Lower leg skin (tissue), 4 donors: ENCODE results near the gene CADM4. TPM values are rescaled to one million over a fixed set of nuclear protein-coding genes. Genes with fewer than 3 reads are reported as not detected.

ENCODE experiments used
- DNase-seq, 2 donors: peaks; one replicate each; pipeline ENCODE4 v3.0.0-alpha.2; 2019; ENCODE audit warnings: low spot score in 2 of 2
- H3K4me3 ChIP-seq: fragments of 200-600 bp; sonication (generic); 2 replicates; pipeline ENCODE4 v1.5.1; 2017; ENCODE audit warnings: mild to moderate bottlenecking, low read depth; ENCODE audit not compliant: poor library complexity, severe bottlenecking
- POLR2A ChIP-seq, 2 donors: fragments of 450-650 bp; IDR thresholded peaks; one replicate each; pipeline ENCODE4 v1.6.1; 2016 to 2017; ENCODE audit warnings: antibody characterized with exemption in 2 of 2, mild to moderate bottlenecking in 1 of 2, moderate library complexity in 1 of 2
- WGBS, 2 donors: methylation state at CpG; one replicate each; pipeline ENCODE4 v1.1.5; 2018; 5-methylcytosine and 5-hydroxymethylcytosine counted together
- intact Hi-C: fragments of 100-400 bp; cut with DNase I; formaldehyde crosslinking; loops from one replicate; pipeline ENCODE4 v1.15.0; 2023; ENCODE audit warnings: low total_unique reads
- total RNA-seq, 4 donors: library from RNA; depleted of rRNA; stranded (reverse); fragments of >200 nt; gene quantifications; one replicate each; pipeline ENCODE4 v1.1.0, GENCODE V29; 2016
- TF ChIP-seq, protein P1 (sequence below), 3 donors: fragments of 450-650 bp; IDR thresholded peaks; one replicate each; pipeline ENCODE4 v1.5.1; 2016; ENCODE audit warnings: antibody characterized with exemption in 3 of 3, mild to moderate bottlenecking in 3 of 3, moderate library complexity in 2 of 3

CADM4 gene
- total RNA-seq, 4 donors from 2014 or later: 22.3 to 56.0 (median 29.6) TPM

DNA sequence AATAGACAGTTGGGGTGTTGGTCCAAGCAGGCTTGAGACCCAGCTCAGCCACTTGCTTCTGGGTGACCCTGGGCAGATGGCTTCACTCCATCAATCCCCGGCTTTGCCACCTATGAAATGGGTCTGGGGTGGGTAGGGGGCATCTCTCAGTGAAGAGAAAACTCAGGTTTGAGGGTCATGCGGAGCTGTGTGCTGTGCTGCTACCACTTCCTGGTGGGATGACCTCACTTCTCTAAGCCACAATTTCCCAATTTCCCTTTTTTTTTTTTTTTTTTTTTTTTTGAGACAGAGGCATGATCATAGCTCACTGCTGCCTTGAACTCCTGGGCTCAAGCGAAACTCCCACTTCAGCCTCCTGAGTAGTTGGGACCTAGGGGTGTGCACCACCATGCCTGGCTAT lies 34.9 kb upstream of the CADM4 start:
- no peak for DNase-seq
- no peak overlapping the region for H3K4me3 ChIP-seq
- WGBS, 2 donors: 76 to 83% methylated on average over 3 of the region's 3 CpGs
- intact Hi-C loops: no loop called here
- TF ChIP-seq POLR2A (IDR thresholded peaks at IDR 0.05): no peak
- TF ChIP-seq, protein P1, sequence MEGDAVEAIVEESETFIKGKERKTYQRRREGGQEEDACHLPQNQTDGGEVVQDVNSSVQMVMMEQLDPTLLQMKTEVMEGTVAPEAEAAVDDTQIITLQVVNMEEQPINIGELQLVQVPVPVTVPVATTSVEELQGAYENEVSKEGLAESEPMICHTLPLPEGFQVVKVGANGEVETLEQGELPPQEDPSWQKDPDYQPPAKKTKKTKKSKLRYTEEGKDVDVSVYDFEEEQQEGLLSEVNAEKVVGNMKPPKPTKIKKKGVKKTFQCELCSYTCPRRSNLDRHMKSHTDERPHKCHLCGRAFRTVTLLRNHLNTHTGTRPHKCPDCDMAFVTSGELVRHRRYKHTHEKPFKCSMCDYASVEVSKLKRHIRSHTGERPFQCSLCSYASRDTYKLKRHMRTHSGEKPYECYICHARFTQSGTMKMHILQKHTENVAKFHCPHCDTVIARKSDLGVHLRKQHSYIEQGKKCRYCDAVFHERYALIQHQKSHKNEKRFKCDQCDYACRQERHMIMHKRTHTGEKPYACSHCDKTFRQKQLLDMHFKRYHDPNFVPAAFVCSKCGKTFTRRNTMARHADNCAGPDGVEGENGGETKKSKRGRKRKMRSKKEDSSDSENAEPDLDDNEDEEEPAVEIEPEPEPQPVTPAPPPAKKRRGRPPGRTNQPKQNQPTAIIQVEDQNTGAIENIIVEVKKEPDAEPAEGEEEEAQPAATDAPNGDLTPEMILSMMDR (IDR thresholded peaks at IDR 0.05): no peak

DNA sequence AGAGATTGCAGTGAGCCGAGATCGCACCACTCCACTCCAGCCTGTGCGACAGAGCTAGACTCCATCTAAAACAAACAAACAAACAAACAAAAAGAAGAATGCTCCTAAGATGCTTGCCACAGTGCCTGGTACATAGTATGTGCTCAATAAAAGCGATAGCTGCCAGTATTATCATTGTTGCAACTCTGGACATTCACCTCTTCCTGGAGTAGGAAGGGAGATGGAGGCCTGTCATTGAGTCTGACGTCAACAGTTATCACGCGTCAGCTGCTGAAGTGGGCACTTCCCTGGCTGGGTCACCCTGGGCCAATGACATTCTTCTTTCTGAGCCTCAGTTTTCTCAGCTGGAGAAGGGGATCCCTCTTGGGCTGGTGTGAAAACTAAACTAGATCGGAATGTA lies 34.5 kb upstream of the CADM4 start:
- 85 to 89% methylated on average over 8 of the region's 8 CpGs for WGBS, 2 donors
- intact Hi-C loops: no loop called here
- peak in 1 of 2 donors; percentile 24 for DNase-seq
- TF ChIP-seq, protein P1 (IDR thresholded peaks at IDR 0.05): no peak
- TF ChIP-seq POLR2A (IDR thresholded peaks at IDR 0.05): no peak
- no peak overlapping the region for H3K4me3 ChIP-seq

DNA sequence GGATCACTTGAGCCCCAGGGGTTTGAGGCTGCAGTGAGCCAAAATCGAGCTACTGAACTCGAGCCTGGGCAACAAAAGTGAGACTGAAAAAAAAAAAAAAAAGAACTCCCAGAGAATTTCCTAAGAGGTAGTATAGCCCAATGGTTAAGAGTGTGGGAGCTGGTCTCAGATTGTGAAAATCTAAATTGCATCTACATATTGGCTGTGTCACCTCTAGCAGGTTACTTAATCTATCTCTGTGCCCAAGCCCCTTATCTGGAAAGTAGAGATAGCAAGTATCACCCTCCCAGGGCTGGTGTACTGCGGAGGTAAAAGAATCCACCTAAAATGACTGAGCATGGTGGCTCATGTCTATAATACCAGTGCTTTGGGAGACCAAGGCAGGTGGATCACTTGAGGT lies 34.0 kb upstream of the CADM4 start:
- intact Hi-C loops: no loop called here
- DNase-seq: no peak
- 69 to 70% methylated on average over 3 of the region's 3 CpGs for WGBS, 2 donors
- TF ChIP-seq, protein P1 (IDR thresholded peaks at IDR 0.05): no peak
- no peak for TF ChIP-seq POLR2A (IDR thresholded peaks at IDR 0.05)
- H3K4me3 ChIP-seq: no peak overlapping the region

DNA sequence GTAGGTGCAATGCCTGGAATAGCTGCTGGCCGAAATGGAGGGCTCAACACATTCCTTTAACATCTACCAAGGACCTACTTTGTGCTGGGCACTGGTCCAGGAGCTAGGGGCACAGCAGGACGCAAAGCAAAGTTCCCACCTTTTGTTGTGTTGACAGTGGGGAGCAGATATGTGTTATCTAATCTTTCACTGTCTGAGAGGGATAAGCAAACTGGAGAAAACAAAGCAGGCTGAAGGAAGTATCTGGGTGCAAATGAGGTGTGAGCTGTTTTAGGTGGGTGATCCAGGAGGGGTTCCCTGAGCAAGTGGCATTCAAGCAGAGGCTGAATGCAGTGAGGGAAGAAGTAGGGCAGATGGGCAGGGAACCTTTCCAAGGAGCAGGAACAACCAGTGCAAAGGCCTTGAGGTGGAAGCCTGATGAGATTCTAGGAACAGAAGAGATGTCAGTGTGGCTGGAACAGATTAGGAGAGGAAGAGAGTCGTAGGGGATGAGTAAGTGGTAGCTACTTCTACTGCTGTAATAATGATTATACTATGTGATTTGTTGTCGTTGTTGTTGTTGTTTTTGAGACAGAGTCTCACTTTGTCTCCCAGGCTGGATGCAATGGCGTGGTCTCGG lies 32.5 kb upstream of the CADM4 start:
- H3K4me3 ChIP-seq: no peak overlapping the region
- TF ChIP-seq, protein P1 (IDR thresholded peaks at IDR 0.05): no peak
- TF ChIP-seq POLR2A (IDR thresholded peaks at IDR 0.05): no peak
- 59 to 60% methylated on average over 5 to 6 of the region's 6 CpGs for WGBS, 2 donors
- no peak for DNase-seq
- intact Hi-C loops: no loop called here

DNA sequence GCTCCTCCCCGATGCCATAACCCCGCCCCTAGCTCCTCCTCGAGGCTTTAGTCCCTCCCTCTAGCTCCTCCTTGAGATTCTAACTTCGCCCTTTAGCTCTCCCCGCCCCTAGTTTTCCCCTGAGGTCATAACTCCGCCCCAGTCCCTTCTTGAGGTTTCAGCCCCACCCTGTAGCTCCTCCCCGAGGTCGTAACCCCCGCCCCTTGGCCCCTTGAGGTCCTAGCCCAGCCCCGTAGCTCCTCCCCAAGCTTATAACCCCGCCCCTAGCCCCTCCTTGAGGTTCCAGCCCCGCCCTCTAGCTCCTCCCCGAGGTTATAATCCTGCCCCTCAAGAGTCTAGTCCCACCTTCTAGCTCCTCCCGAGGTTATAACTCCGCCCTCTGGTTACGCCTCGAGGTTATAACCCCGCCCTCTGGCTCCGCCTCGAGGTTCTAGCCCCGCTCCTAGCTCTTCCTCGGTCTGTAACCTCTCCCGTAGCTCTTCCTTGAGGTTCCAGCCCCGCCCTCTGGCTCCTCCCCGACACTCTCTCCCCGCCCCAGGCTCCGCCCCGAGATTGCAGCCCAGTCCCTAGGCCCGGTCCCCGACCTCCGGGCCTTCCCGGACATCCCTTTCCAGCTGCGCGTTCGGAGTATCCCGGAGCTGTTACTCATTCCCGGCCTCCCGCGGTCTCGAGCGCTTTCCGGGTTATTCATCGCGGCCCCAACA lies 28.9 kb upstream of the CADM4 start:
- peak overlapping the region; percentile 46 for H3K4me3 ChIP-seq
- 1% methylated on average over 44 of the region's 44 CpGs for WGBS, 2 donors
- TF ChIP-seq, protein P1 (IDR thresholded peaks at IDR 0.05): no peak
- TF ChIP-seq POLR2A (IDR thresholded peaks at IDR 0.05): peak in 1 of 2 donors; percentile 65
- DNase-seq: peak; percentile 100
- intact Hi-C loops: no loop called here
